ENCODE data around the gene RHOT2. TPM values are rescaled to one million over a fixed set of nuclear protein-coding genes. Genes with fewer than 3 reads are reported as not detected.

RHOT2 gene
- total and polyA plus RNA-seq, 9 of the 15 experiments (the other 6 are each of a cell fraction or from before 2014, with no cell fraction given), result 5.0 to 373 (median 112) TPM

GRCh38 chr16:720447-720989 lies 52.6 kb downstream of the RHOT2 start (continued):
- TF ChIP-seq ELK3 (CRISPR knock-in tag; IDR thresholded peaks at IDR 0.05), result no peak
- 0 out of 2 replicates have a peak, but pooled peaks have one; percentile 38 for TF ChIP-seq NBN (IDR thresholded peaks at IDR 0.05; ENCODE audit: low read depth)
- TF ChIP-seq ZNF224 (CRISPR knock-in tag; IDR thresholded peaks at IDR 0.05), result no peak
- peak; percentile 13; the same call in 1 of the 2 replicates for TF ChIP-seq TOE1 (IDR thresholded peaks at IDR 0.05; ENCODE audit: borderline replicate concordance)
- no peak for TF ChIP-seq TOE1 (CRISPR knock-in tag; IDR thresholded peaks at IDR 0.05; ENCODE audit: borderline replicate concordance, low read depth)
- TF ChIP-seq MEIS2 (IDR thresholded peaks at IDR 0.05; ENCODE audit: partially characterized antibody), result no peak
- TF ChIP-seq RFX7 (CRISPR knock-in tag; IDR thresholded peaks at IDR 0.05), result no peak
- no peak for TF ChIP-seq ZNF239 (CRISPR knock-in tag; IDR thresholded peaks at IDR 0.05)
- no peak; the same call in 1 of the 2 replicates for TF ChIP-seq POLR2AphosphoS5 (IDR thresholded peaks at IDR 0.05; ENCODE audit: control insufficient read depth, insufficient read depth, low read depth, low read length)
- no peak for TF ChIP-seq ZNF449 (CRISPR knock-in tag; IDR thresholded peaks at IDR 0.05)
- TF ChIP-seq PATZ1 (CRISPR knock-in tag; IDR thresholded peaks at IDR 0.05; ENCODE audit: borderline replicate concordance), result no peak
- TF ChIP-seq MTA3 (IDR thresholded peaks at IDR 0.05; ENCODE audit: borderline replicate concordance), result no peak
- no peak for TF ChIP-seq IRF1 (CRISPR knock-in tag; IDR thresholded peaks at IDR 0.05; ENCODE audit: borderline replicate concordance)
- no peak for TF ChIP-seq PHB (CRISPR knock-in tag; IDR thresholded peaks at IDR 0.05)
- no peak for TF ChIP-seq ZNF12 (CRISPR knock-in tag; IDR thresholded peaks at IDR 0.05)
- no peak for TF ChIP-seq ZBTB17 (CRISPR knock-in tag; IDR thresholded peaks at IDR 0.05)
- TF ChIP-seq FOXA1 (IDR thresholded peaks at IDR 0.05; ENCODE audit: borderline replicate concordance), result no peak
- TF ChIP-seq CBX3 (IDR thresholded peaks at IDR 0.05; ENCODE audit: borderline replicate concordance in 1 of 2, low read length in 2 of 2), result 0 out of 3 replicates have a peak, but pooled peaks of 1 of the 2 experiments have one; percentile 12
- TF ChIP-seq HDAC1 (IDR thresholded peaks at IDR 0.05), result 0 out of 4 replicates have a peak, but pooled peaks of 1 of the 2 experiments have one; percentile 63
- TF ChIP-seq ZBTB49 (CRISPR knock-in tag; IDR thresholded peaks at IDR 0.05; ENCODE audit: borderline replicate concordance), result no peak

Measured in K562 (cell line).